A204.1 (cell line): ENCODE results near the gene ABCA12.

ENCODE experiments used
- FAIRE-seq: peaks from 2 replicates; lab custom pipeline; 2012; peaks lifted over from hg19 to GRCh38; lab: Jason Lieb, UNC

Gene ABCA12

GRCh38 chr2:215136669-215137328, 1.6 kb downstream of the ABCA12 start:
- no peak for FAIRE-seq

- FAIRE-seq, result no peak
Measured at GRCh38 chr2:215120401-215120800, 18.0 kb downstream of the ABCA12 start.

GRCh38 chr2:215119847-215120246, 18.6 kb downstream of the ABCA12 start:
- no peak for FAIRE-seq

- FAIRE-seq, result no peak
Measured at GRCh38 chr2:215110918-215111317, 27.5 kb downstream of the ABCA12 start.

- no peak for FAIRE-seq
Measured at GRCh38 chr2:215107216-215108056, 31.0 kb downstream of the ABCA12 start.

GRCh38 chr2:215105607-215106354, 32.6 kb downstream of the ABCA12 start:
- no peak for FAIRE-seq

GRCh38 chr2:215104226-215104625, 34.2 kb downstream of the ABCA12 start:
- FAIRE-seq, result no peak

- FAIRE-seq, result no peak
Measured at GRCh38 chr2:215098875-215099274, 39.6 kb downstream of the ABCA12 start.

GRCh38 chr2:215084080-215084479, 54.3 kb downstream of the ABCA12 start:
- no peak for FAIRE-seq

GRCh38 chr2:215083146-215083545, 55.3 kb downstream of the ABCA12 start:
- FAIRE-seq, result no peak

- no peak for FAIRE-seq
Measured at GRCh38 chr2:215082446-215082845, 56.0 kb downstream of the ABCA12 start.

GRCh38 chr2:215080545-215080944, 57.9 kb downstream of the ABCA12 start:
- no peak for FAIRE-seq

GRCh38 chr2:215071676-215072075, 66.8 kb downstream of the ABCA12 start:
- no peak for FAIRE-seq

- FAIRE-seq, result no peak
Measured at GRCh38 chr2:215068399-215068798, 70.0 kb downstream of the ABCA12 start.

GRCh38 chr2:215066124-215066523, 72.3 kb downstream of the ABCA12 start:
- FAIRE-seq, result no peak

GRCh38 chr2:215063526-215063925, 74.9 kb downstream of the ABCA12 start:
- FAIRE-seq, result no peak

GRCh38 chr2:215060861-215061536, 77.4 kb downstream of the ABCA12 start:
- FAIRE-seq, result no peak

GRCh38 chr2:215059724-215060123, 78.7 kb downstream of the ABCA12 start:
- no peak for FAIRE-seq

- FAIRE-seq, result no peak
Measured at GRCh38 chr2:215055891-215056290, 82.5 kb downstream of the ABCA12 start.

GRCh38 chr2:215052810-215053209, 85.6 kb downstream of the ABCA12 start:
- no peak for FAIRE-seq

- no peak for FAIRE-seq
Measured at GRCh38 chr2:215052404-215052803, 86.0 kb downstream of the ABCA12 start.

- no peak for FAIRE-seq
Measured at GRCh38 chr2:215049341-215049740, 89.1 kb downstream of the ABCA12 start.
